ENCODE results near the gene ACTL10. TPM values are rescaled to one million over a fixed set of nuclear protein-coding genes. Genes with fewer than 3 reads are reported as not detected.

ACTL10 gene
- total RNA-seq, 1 experiment from 2014 or later: 0.46 TPM

GRCh38 chr20:33635341-33635740, 31.4 kb upstream of the ACTL10 start:
- Histone ChIP-seq H3K27ac (ENCODE audit: insufficient read length, low read depth, low read length) (no peak overlapping the region), H4K8ac (replicated peaks; ENCODE audit: insufficient read length, low read depth, low read length) (no peak overlapping the region), H3K23me2 (ENCODE audit: insufficient read length, low read depth, low read length, poor library complexity, severe bottlenecking) (no peaks in the 10 kb centered on the region), H3K18ac (ENCODE audit: insufficient read length, low read depth, low read length) (no peak overlapping the region), H4K5ac (ENCODE audit: insufficient read length, low read depth, low read length) (no peak overlapping the region), H3K4me2 (ENCODE audit: insufficient read depth, insufficient read length, low read length) (no peak overlapping the region), H3K14ac (ENCODE audit: insufficient read depth, low read length) (no peak overlapping the region), H2BK15ac (ENCODE audit: low read depth, low read length) (no peak overlapping the region), H3K9ac (ENCODE audit: extremely low read depth, insufficient read length, low read length) (no peak overlapping the region), H4K91ac (ENCODE audit: insufficient read length, low read depth, low read length) (no peak overlapping the region), H3K79me2 (ENCODE audit: insufficient read depth, low read length) (no peaks in the 10 kb centered on the region), H3K79me1 (ENCODE audit: insufficient read depth, low read depth, low read length, poor library complexity, severe bottlenecking) (no peaks in the 10 kb centered on the region), H2BK12ac (ENCODE audit: insufficient read length, low read depth, low read length) (no peak overlapping the region), H3K9me3 (ENCODE audit: control insufficient read depth, low read depth, low read length) (no peaks in the 10 kb centered on the region), H2BK5ac (ENCODE audit: insufficient read length, low read length) (no peak overlapping the region), H2AFZ (ENCODE audit: low read length) (no peak overlapping the region), H2AK5ac (ENCODE audit: insufficient read length, low read length) (no peak overlapping the region), H2BK120ac (ENCODE audit: low read depth, low read length, poor library complexity, severe bottlenecking) (no peak overlapping the region), H3K27me3 (ENCODE audit: insufficient read depth, low read length) (no peaks in the 10 kb centered on the region), H3K23ac (ENCODE audit: insufficient read length, low read depth, low read length) (no peak overlapping the region), H2BK20ac (ENCODE audit: low read depth, low read length, poor library complexity, severe bottlenecking) (no peak overlapping the region), H3T11ph (ENCODE audit: low read length) (no peak overlapping the region), H3K4ac (ENCODE audit: low read depth, low read length) (no peak overlapping the region), H3K4me1 (ENCODE audit: insufficient read depth, low read length) (no peaks in the 10 kb centered on the region), H3K56ac (ENCODE audit: insufficient read length, low read depth, low read length) (no peak overlapping the region), H4K20me1 (ENCODE audit: control insufficient read depth, insufficient read depth, insufficient read length) (no peaks in the 10 kb centered on the region)
- Mint-ChIP-seq H3K4me3 (no peak overlapping the region), H3K27ac (peak overlapping the region in 1 of 3 experiments; percentile 42; a peak in 1 of 7 replicates), H3K9me3 (no peaks in the 10 kb centered on the region), H3K27me3 (ENCODE audit: low read depth) (no peaks in the 10 kb centered on the region), H3K4me1 (no peaks in the 10 kb centered on the region), H3K36me3 (ENCODE audit: insufficient read depth in 1 of 3, low read depth in 3 of 3) (peaks cover 2 to 65% (median 42%) of the 10 kb centered on the region in 3 experiments; a peak in 6 of 7 replicates)
- peak; percentile 1 for DNase-seq
- TF ChIP-seq CTCF (conservative IDR thresholded peaks at IDR 0.05): no peak
- no CpG with 5 or more reads among the region's 3 CpGs for WGBS (ENCODE audit: extremely low coverage, insufficient read length, low lambda C conversion rate)

Data from H9 (cell line).